Stimulated activated naive CD8-positive, alpha-beta T cell treated with anti-CD3 and anti-CD28 coated beads, Interleukin-15, Interleukin-2, amounts not matched to agents 100 ng/mL and 50 ng/mL, for 24 hours (primary cell): ENCODE results near the gene NUDT2.
"Not testable (repeated sequence)": the region's sequence is repeated elsewhere in the genome, so short reads cannot be mapped to it uniquely, and the experiment has no call there.

Source experiments
- H3K27ac Mint-ChIP-seq: one replicate; pipeline ENCODE4 v1.8.0; 2021; ENCODE audit warnings: mild to moderate bottlenecking, mixed read lengths
- H3K27me3 Mint-ChIP-seq: one replicate; pipeline ENCODE4 v1.8.0; 2021; ENCODE audit warnings: mixed read lengths
- H3K36me3 Mint-ChIP-seq: one replicate; pipeline ENCODE4 v1.8.0; 2021; ENCODE audit warnings: low read depth, mixed read lengths
- H3K4me1 Mint-ChIP-seq: one replicate; pipeline ENCODE4 v1.8.0; 2021; ENCODE audit warnings: low read depth, mixed read lengths
- H3K4me3 Mint-ChIP-seq: one replicate; pipeline ENCODE4 v1.8.0; 2021; ENCODE audit warnings: mild to moderate bottlenecking, mixed read lengths
- H3K9me3 Mint-ChIP-seq: one replicate; pipeline ENCODE4 v1.8.0; 2021; ENCODE audit warnings: mixed read lengths

NUDT2 gene

GRCh38 chr9:34347800-34348158, 18.4 kb downstream of the NUDT2 start:
- Mint-ChIP-seq H3K4me1 (no peaks in the 10 kb centered on the region), H3K27ac (no peak overlapping the region), H3K9me3 (no peaks in the 10 kb centered on the region), H3K4me3 (no peak overlapping the region), H3K27me3 (no peaks in the 10 kb centered on the region), H3K36me3 (peaks cover 20% of the 10 kb centered on the region)

GRCh38 chr9:34349324-34349723, 20.0 kb downstream of the NUDT2 start:
- no peaks in the 10 kb centered on the region for H3K9me3 Mint-ChIP-seq

GRCh38 chr9:34352122-34352652, 22.8 kb downstream of the NUDT2 start:
- not testable (repeated sequence) for H3K4me1 Mint-ChIP-seq, H3K9me3 Mint-ChIP-seq, H3K27ac Mint-ChIP-seq, H3K27me3 Mint-ChIP-seq, H3K4me3 Mint-ChIP-seq
- H3K36me3 Mint-ChIP-seq, result peaks cover 22% of the 10 kb centered on the region

More at GRCh38 chr9:34349324-34349723, 20.0 kb downstream of the NUDT2 start:
- Mint-ChIP-seq H3K27me3 (no peaks in the 10 kb centered on the region), H3K27ac (no peak overlapping the region), H3K36me3 (peaks cover 11% of the 10 kb centered on the region), H3K4me3 (no peak overlapping the region), H3K4me1 (no peaks in the 10 kb centered on the region)

- H3K4me3 Mint-ChIP-seq, H3K27ac Mint-ChIP-seq, H3K4me1 Mint-ChIP-seq, H3K27me3 Mint-ChIP-seq: not testable (repeated sequence)
- Mint-ChIP-seq H3K36me3 (peaks cover 22% of the 10 kb centered on the region), H3K9me3 (peaks cover 10% of the 10 kb centered on the region)
Observed at GRCh38 chr9:34352957-34353356, 23.6 kb downstream of the NUDT2 start.

- Mint-ChIP-seq H3K4me1 (peaks cover 9% of the 10 kb centered on the region), H3K9me3 (peaks cover 8% of the 10 kb centered on the region), H3K27ac (no peak overlapping the region), H3K4me3 (no peak overlapping the region), H3K27me3 (no peaks in the 10 kb centered on the region), H3K36me3 (peaks cover 12% of the 10 kb centered on the region)
Observed at GRCh38 chr9:34362614-34363214, 33.3 kb downstream of the NUDT2 start.

GRCh38 chr9:34363619-34364351, 34.4 kb downstream of the NUDT2 start:
- Mint-ChIP-seq H3K36me3 (peaks cover 18% of the 10 kb centered on the region), H3K4me1 (peaks cover 9% of the 10 kb centered on the region), H3K27me3 (no peaks in the 10 kb centered on the region), H3K9me3 (peaks cover 4% of the 10 kb centered on the region), H3K4me3 (no peak overlapping the region), H3K27ac (no peak overlapping the region)

GRCh38 chr9:34365282-34365681, 35.9 kb downstream of the NUDT2 start:
- Mint-ChIP-seq H3K27me3 (no peaks in the 10 kb centered on the region), H3K9me3 (peaks cover 4% of the 10 kb centered on the region), H3K4me3 (no peak overlapping the region), H3K27ac (no peak overlapping the region), H3K4me1 (peaks cover 13% of the 10 kb centered on the region), H3K36me3 (peaks cover 21% of the 10 kb centered on the region)

GRCh38 chr9:34366365-34366764, 37.0 kb downstream of the NUDT2 start:
- H3K9me3 Mint-ChIP-seq, result peaks cover 4% of the 10 kb centered on the region
- no peaks in the 10 kb centered on the region for H3K27me3 Mint-ChIP-seq
- H3K36me3 Mint-ChIP-seq, result peaks cover 21% of the 10 kb centered on the region
- no peak overlapping the region for H3K4me3 Mint-ChIP-seq
- peaks cover 15% of the 10 kb centered on the region for H3K4me1 Mint-ChIP-seq
- no peak overlapping the region for H3K27ac Mint-ChIP-seq

- not testable (repeated sequence) for H3K4me3 Mint-ChIP-seq, H3K27ac Mint-ChIP-seq, H3K9me3 Mint-ChIP-seq, H3K27me3 Mint-ChIP-seq
- H3K36me3 Mint-ChIP-seq, result peaks cover 21% of the 10 kb centered on the region
- H3K4me1 Mint-ChIP-seq, result peaks cover 15% of the 10 kb centered on the region
Observed at GRCh38 chr9:34367751-34368410, 38.5 kb downstream of the NUDT2 start.

GRCh38 chr9:34368796-34369195, 39.4 kb downstream of the NUDT2 start:
- H3K27ac Mint-ChIP-seq, H3K9me3 Mint-ChIP-seq, H3K4me3 Mint-ChIP-seq, H3K27me3 Mint-ChIP-seq: not testable (repeated sequence)
- Mint-ChIP-seq H3K36me3 (peaks cover 21% of the 10 kb centered on the region), H3K4me1 (peaks cover 11% of the 10 kb centered on the region)

- Mint-ChIP-seq H3K36me3 (peaks cover 21% of the 10 kb centered on the region), H3K4me3 (no peak overlapping the region), H3K4me1 (peaks cover 5% of the 10 kb centered on the region), H3K27ac (no peak overlapping the region), H3K9me3 (peaks cover 4% of the 10 kb centered on the region), H3K27me3 (no peaks in the 10 kb centered on the region)
Observed at GRCh38 chr9:34369636-34370035, 40.3 kb downstream of the NUDT2 start.

GRCh38 chr9:34370335-34370969, 41.1 kb downstream of the NUDT2 start:
- H3K27ac Mint-ChIP-seq, result no peak overlapping the region
- peaks cover 21% of the 10 kb centered on the region for H3K36me3 Mint-ChIP-seq
- peaks cover 8% of the 10 kb centered on the region for H3K4me1 Mint-ChIP-seq
- no peaks in the 10 kb centered on the region for H3K27me3 Mint-ChIP-seq
- peaks cover 4% of the 10 kb centered on the region for H3K9me3 Mint-ChIP-seq
- H3K4me3 Mint-ChIP-seq, result no peak overlapping the region

GRCh38 chr9:34370970-34371880, 41.9 kb downstream of the NUDT2 start:
- Mint-ChIP-seq H3K4me3 (no peak overlapping the region), H3K9me3 (peaks cover 4% of the 10 kb centered on the region), H3K27ac (no peak overlapping the region), H3K36me3 (peaks cover 21% of the 10 kb centered on the region), H3K4me1 (peaks cover 15% of the 10 kb centered on the region), H3K27me3 (no peaks in the 10 kb centered on the region)

- Mint-ChIP-seq H3K4me3 (no peak overlapping the region), H3K27me3 (no peaks in the 10 kb centered on the region), H3K4me1 (peaks cover 18% of the 10 kb centered on the region), H3K27ac (no peak overlapping the region), H3K9me3 (peaks cover under 1% of the 10 kb centered on the region), H3K36me3 (peaks cover 16% of the 10 kb centered on the region)
Observed at GRCh38 chr9:34371886-34372466, 42.6 kb downstream of the NUDT2 start.
